SU-DHL-6 (cell line): ENCODE results near the gene INPP5A.

ENCODE experiments used
- H2AFZ ChIP-seq: fragments of 200-600 bp; sonication (generic); 2 replicates; pipeline ENCODE4 v1.6.1; 2014; ENCODE audit warnings: low read depth, mild to moderate bottlenecking, moderate library complexity, mixed read lengths, antibody characterized with exemption, low read length; ENCODE audit not compliant: severe bottlenecking
- H3F3A ChIP-seq: fragments of 200-600 bp; shearing (Covaris generic); 2 replicates; pipeline ENCODE4 v1.6.0; 2016; ENCODE audit warnings: antibody characterized with exemption, mild to moderate bottlenecking; ENCODE audit not compliant: insufficient read depth
- H3K27ac ChIP-seq: fragments of 200-600 bp; sonication (generic); 2 replicates; pipeline ENCODE4 v1.5.1; 2016; ENCODE audit warnings: low read depth, mild to moderate bottlenecking, low read length, moderate library complexity, mixed read lengths
- H3K27me3 ChIP-seq: fragments of 200-600 bp; sonication (generic), shearing (Covaris generic); 2 replicates; pipeline ENCODE4 v1.6.0; 2014; ENCODE audit warnings: mild to moderate bottlenecking, low read length
- H3K36me3 ChIP-seq: fragments of 200-600 bp; sonication (generic); 2 replicates; pipeline ENCODE4 v1.6.1; 2014; ENCODE audit warnings: mild to moderate bottlenecking, low read length, mixed read lengths
- H3K4me2 ChIP-seq: fragments of 300-600, 200-600 bp; shearing (Covaris generic), sonication (generic); 2 replicates; pipeline ENCODE4 v1.6.0; 2014; ENCODE audit warnings: low read length, low read depth, mild to moderate bottlenecking; ENCODE audit not compliant: poor library complexity, severe bottlenecking
- H3K4me3 ChIP-seq: fragments of 200-600 bp; sonication (generic); 2 replicates; pipeline ENCODE4 v1.5.1; 2014; ENCODE audit warnings: antibody characterized with exemption, low read length, mild to moderate bottlenecking, mixed read lengths; ENCODE audit not compliant: insufficient read depth, poor library complexity, severe bottlenecking
- H3K79me2 ChIP-seq: fragments of 200-600 bp; sonication (generic); 2 replicates; pipeline ENCODE4 v1.6.1; 2014; ENCODE audit warnings: mild to moderate bottlenecking, low read length, moderate library complexity; ENCODE audit not compliant: insufficient read depth
- H3K9ac ChIP-seq: fragments of 200-600 bp; sonication (generic); 2 replicates; pipeline ENCODE4 v1.7.0; 2014; ENCODE audit warnings: mild to moderate bottlenecking, low read length
- H3K9me2 ChIP-seq: fragments of 200-600 bp; sonication (generic); replicated peaks from 2 replicates; pipeline ENCODE4 v1.6.1; 2014; ENCODE audit warnings: low read length; ENCODE audit not compliant: insufficient read depth
- H3K9me3 ChIP-seq: fragments of 200-600 bp; sonication (generic); 2 replicates; pipeline ENCODE4 v1.6.1; 2014; ENCODE audit warnings: low read length, mixed read lengths; ENCODE audit not compliant: insufficient read depth
- H4K20me1 ChIP-seq: fragments of 200-600 bp; sonication (generic); 2 replicates; pipeline ENCODE4 v1.6.1; 2014; ENCODE audit warnings: low read depth, mild to moderate bottlenecking, antibody characterized with exemption, low read length, moderate library complexity, mixed read lengths
- EZH2phosphoT487 ChIP-seq: fragments of 200-600 bp; sonication (generic), shearing (Covaris generic); conservative IDR thresholded peaks from 2 replicates; pipeline ENCODE4 v1.6.1; 2018; ENCODE audit warnings: mild to moderate bottlenecking, antibody characterized with exemption, low read length, moderate library complexity, mixed read lengths
- TF ChIP-seq, protein P1 (sequence below): fragments of 200-600 bp; sonication (generic); IDR thresholded peaks from one replicate; pipeline ENCODE4 v1.5.1; 2017; ENCODE audit warnings: antibody characterized with exemption, mild to moderate bottlenecking, low read length, moderate library complexity; ENCODE audit not compliant: insufficient read depth, poor library complexity, severe bottlenecking

Gene INPP5A

DNA sequence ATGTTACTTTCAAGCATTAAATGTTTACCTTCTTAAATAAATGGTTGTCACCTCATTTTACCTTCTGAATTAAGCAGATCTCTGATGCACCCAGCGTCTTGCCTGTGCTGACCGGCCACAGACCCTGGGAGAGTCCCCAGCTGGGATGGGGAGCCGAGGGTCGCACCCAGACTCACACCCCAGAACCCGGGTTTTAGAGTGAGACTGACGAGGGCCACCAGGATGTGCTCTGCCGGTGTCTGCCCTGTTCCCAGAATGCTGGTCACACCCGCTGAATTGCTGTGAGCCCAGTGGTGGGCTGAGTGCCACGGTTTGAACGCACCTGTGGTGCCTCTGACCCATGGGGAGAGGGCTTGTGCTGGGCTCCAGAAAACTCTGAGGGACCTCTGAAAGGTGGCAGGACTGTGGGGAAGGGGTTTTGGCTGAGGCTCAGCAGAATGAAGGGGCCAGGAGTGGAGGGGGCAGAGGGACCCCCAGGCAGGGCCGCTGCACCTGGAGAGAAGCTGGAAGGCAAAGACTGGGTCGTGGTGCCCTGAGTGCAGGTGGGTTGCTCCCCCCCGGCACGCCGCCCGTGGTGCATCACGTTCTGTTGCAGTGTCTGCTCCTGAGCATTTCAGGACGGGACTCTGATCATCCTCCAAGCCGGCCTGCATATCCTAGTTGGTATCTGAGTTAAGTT, 39.2 kb downstream of the INPP5A start:
- no peak for TF ChIP-seq EZH2phosphoT487
- TF ChIP-seq, protein P1, sequence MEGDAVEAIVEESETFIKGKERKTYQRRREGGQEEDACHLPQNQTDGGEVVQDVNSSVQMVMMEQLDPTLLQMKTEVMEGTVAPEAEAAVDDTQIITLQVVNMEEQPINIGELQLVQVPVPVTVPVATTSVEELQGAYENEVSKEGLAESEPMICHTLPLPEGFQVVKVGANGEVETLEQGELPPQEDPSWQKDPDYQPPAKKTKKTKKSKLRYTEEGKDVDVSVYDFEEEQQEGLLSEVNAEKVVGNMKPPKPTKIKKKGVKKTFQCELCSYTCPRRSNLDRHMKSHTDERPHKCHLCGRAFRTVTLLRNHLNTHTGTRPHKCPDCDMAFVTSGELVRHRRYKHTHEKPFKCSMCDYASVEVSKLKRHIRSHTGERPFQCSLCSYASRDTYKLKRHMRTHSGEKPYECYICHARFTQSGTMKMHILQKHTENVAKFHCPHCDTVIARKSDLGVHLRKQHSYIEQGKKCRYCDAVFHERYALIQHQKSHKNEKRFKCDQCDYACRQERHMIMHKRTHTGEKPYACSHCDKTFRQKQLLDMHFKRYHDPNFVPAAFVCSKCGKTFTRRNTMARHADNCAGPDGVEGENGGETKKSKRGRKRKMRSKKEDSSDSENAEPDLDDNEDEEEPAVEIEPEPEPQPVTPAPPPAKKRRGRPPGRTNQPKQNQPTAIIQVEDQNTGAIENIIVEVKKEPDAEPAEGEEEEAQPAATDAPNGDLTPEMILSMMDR, result no peak
- H3K79me2 ChIP-seq, result no peaks in the 10 kb centered on the region
- H3K36me3 ChIP-seq, result no peaks in the 10 kb centered on the region
- no peak overlapping the region for H3K27ac ChIP-seq
- no peak overlapping the region for H3K9ac ChIP-seq
- H3K27me3 ChIP-seq, result no peaks in the 10 kb centered on the region
- no peak overlapping the region for H3K4me3 ChIP-seq
- no peak overlapping the region for H3K4me2 ChIP-seq
- H4K20me1 ChIP-seq, result no peaks in the 10 kb centered on the region
- H3K9me2 ChIP-seq, result no peaks in the 10 kb centered on the region
- no peak overlapping the region for H2AFZ ChIP-seq
- H3F3A ChIP-seq, result no peaks in the 10 kb centered on the region
- no peaks in the 10 kb centered on the region for H3K9me3 ChIP-seq

DNA sequence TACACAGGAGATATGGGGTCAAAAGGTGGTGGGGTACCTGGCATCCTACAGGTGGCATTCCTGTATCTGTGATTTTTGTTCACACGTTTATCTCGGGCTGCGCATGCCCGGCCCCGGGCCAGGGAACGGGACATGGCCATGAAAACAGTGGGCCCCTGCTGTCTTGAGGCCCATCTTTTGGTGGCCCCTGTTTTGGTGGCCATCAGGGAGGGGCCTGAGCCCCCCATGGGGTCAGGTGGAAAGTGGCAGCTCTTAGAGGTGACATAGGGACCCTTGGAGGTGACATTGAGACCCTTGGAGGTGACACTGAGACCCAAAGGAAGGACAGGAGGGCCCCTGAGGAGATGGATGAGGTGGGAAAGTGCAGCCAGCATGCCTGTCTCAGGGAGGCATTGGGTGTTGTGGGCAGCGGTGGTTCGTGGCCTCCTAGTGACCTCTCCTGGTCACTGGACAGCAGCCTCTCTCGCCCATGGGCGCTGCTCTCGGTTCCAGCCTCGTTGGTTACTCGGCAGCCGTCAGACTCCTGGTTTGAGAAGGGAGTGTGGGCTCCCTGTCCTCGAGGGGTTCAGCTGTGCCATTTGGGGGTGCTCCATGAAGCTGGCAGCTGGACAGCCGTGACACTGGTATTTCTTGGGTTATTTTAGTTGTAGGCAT, 39.9 kb downstream of the INPP5A start:
- Histone ChIP-seq H3K4me2 (no peak overlapping the region), H3F3A (no peaks in the 10 kb centered on the region), H3K4me3 (no peak overlapping the region), H3K79me2 (no peaks in the 10 kb centered on the region), H3K9me2 (no peaks in the 10 kb centered on the region), H3K27ac (no peak overlapping the region), H2AFZ (no peak overlapping the region), H3K36me3 (no peaks in the 10 kb centered on the region), H4K20me1 (no peaks in the 10 kb centered on the region), H3K9ac (no peak overlapping the region), H3K9me3 (no peaks in the 10 kb centered on the region), H3K27me3 (no peaks in the 10 kb centered on the region)
- no peak for TF ChIP-seq EZH2phosphoT487
- TF ChIP-seq, protein P1, result no peak

DNA sequence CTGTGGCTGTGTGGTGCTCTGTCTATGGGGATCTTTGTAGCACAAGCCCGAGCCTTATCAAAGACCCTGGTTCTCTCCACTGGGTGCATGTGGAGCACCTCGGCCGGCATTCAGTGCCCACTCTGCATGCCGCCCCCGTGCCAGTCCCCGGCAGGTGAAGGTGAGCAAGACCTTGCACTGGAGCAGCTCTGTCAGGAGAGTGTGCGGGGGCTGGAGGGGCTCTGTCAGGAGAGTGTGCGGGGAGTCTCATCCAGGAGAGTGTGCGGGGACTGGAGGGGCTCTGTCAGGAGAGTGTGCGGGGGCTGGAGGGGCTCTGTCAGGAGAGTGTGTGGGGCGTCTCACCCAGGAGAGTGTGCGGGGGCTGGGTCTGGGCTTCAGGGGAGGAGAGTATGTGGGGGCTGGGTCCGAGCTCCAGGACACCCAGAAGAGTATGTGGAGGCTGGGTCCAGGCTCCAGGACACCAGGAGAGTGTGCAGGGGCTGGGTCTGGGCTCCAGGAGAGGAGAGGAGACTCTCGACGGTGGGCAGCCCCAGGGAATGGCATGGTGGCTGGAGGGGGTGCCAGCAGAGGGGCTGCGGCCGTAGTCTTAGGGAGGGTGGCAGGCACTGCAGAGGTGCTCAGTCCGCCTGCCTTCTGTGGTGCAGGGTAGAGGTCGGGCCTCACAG, 40.8 kb downstream of the INPP5A start:
- H3K27ac ChIP-seq, result no peak overlapping the region
- no peaks in the 10 kb centered on the region for H3K36me3 ChIP-seq
- no peak for TF ChIP-seq EZH2phosphoT487
- TF ChIP-seq, protein P1, result no peak
- no peaks in the 10 kb centered on the region for H3K9me2 ChIP-seq
- H3K4me3 ChIP-seq, result no peak overlapping the region
- no peak overlapping the region for H3K9ac ChIP-seq
- no peaks in the 10 kb centered on the region for H3K79me2 ChIP-seq
- no peaks in the 10 kb centered on the region for H3K9me3 ChIP-seq
- no peak overlapping the region for H3K4me2 ChIP-seq
- no peaks in the 10 kb centered on the region for H3F3A ChIP-seq
- H3K27me3 ChIP-seq, result no peaks in the 10 kb centered on the region
- no peaks in the 10 kb centered on the region for H4K20me1 ChIP-seq
- no peak overlapping the region for H2AFZ ChIP-seq
